Smooth muscle cell (in vitro differentiated cells): ENCODE results near the gene SERPINC1. TPM values are rescaled to one million over a fixed set of nuclear protein-coding genes. Genes with fewer than 3 reads are reported as not detected.
"Not testable (repeated sequence)": the region's sequence is repeated elsewhere in the genome, so short reads cannot be mapped to it uniquely, and the experiment has no call there.

Experiments
- DNase-seq: peaks from one replicate; lab custom pipeline; 2025; ENCODE audit not compliant: unreplicated experiment; lab: John Stamatoyannopoulos, UW
- H2AFZ ChIP-seq: fragments of 200-600 bp; sonication (generic); 2 replicates; pipeline ENCODE4 v1.6.0; 2016; ENCODE audit warnings: antibody characterized with exemption, low read depth, mild to moderate bottlenecking
- H3F3A ChIP-seq: fragments of 200-600 bp; sonication (generic); 2 replicates; pipeline ENCODE4 v1.6.0; 2017; ENCODE audit warnings: antibody characterized with exemption, low read depth
- H3K27ac ChIP-seq: fragments of 200-600 bp; sonication (generic); 2 replicates; pipeline ENCODE4 v1.5.1; 2016; ENCODE audit warnings: low read depth, mild to moderate bottlenecking
- H3K27me3 ChIP-seq: fragments of 200-600 bp; sonication (generic); 2 replicates; pipeline ENCODE4 v1.6.1; 2016; ENCODE audit warnings: low read depth, mild to moderate bottlenecking
- H3K36me3 ChIP-seq: fragments of 200-600 bp; sonication (generic); 2 replicates; pipeline ENCODE4 v1.5.1; 2016; ENCODE audit warnings: low read depth
- H3K4me1 ChIP-seq: fragments of 200-600 bp; sonication (generic); 2 replicates; pipeline ENCODE4 v1.5.1; 2016; ENCODE audit warnings: low read depth
- H3K4me2 ChIP-seq: fragments of 200-600 bp; sonication (generic); 2 replicates; pipeline ENCODE4 v1.6.0; 2016; ENCODE audit warnings: mild to moderate bottlenecking
- H3K4me3 ChIP-seq: fragments of 200-600 bp; sonication (generic); 2 replicates; pipeline ENCODE4 v1.5.1; 2016; ENCODE audit warnings: mild to moderate bottlenecking
- H3K79me2 ChIP-seq: fragments of 200-600 bp; sonication (generic); 2 replicates; pipeline ENCODE4 v1.6.0; 2016; ENCODE audit warnings: low read depth, mild to moderate bottlenecking
- H3K9ac ChIP-seq: fragments of 200-600 bp; sonication (generic); 2 replicates; pipeline ENCODE4 v1.6.0; 2016; ENCODE audit warnings: low read depth
- H3K9me3 ChIP-seq: fragments of 200-600 bp; sonication (generic); replicated peaks from 2 replicates; pipeline ENCODE4 v1.5.1; 2016; ENCODE audit warnings: low read depth
- H4K20me1 ChIP-seq: fragments of 200-600 bp; sonication (generic); 2 replicates; pipeline ENCODE4 v1.6.0; 2016; ENCODE audit warnings: low read depth
- CTCF ChIP-seq: fragments of 200-600 bp; sonication (generic); IDR thresholded peaks from 2 replicates; pipeline ENCODE4 v1.5.1; 2017; ENCODE audit warnings: borderline replicate concordance, mild to moderate bottlenecking, antibody characterized with exemption; ENCODE audit not compliant: insufficient read depth, poor library complexity, severe bottlenecking
- WGBS: methylation state at CpG from one replicate; pipeline ENCODE4 v1.1.7; 2016; ENCODE audit warnings: low lambda C conversion rate; 5-methylcytosine and 5-hydroxymethylcytosine counted together
- polyA plus RNA-seq: library from polyadenylated mRNA; unstranded; fragments of >200 nt; fragmentation: Nextera tagmentation; extraction: Ambion mirVana; gene quantifications from 2 replicates; pipeline ENCODE4 v1.2.1, GENCODE V29; 2016
- total RNA-seq: library from RNA; depleted of rRNA; stranded (reverse); fragments of >200 nt; gene quantifications from 2 replicates; pipeline ENCODE4 v1.2.3, GENCODE V29; 2014

The SERPINC1 gene
- total and polyA plus RNA-seq, 2 experiments from 2014 or later: 0.49 to 0.56 TPM

- no peak for TF ChIP-seq CTCF
- H3F3A ChIP-seq: no peaks in the 10 kb centered on the region
- H4K20me1 ChIP-seq: peaks cover 7% of the 10 kb centered on the region
- no peak overlapping the region for H3K4me2 ChIP-seq
- no peak for DNase-seq
- H3K9me3 ChIP-seq: no peaks in the 10 kb centered on the region
- H3K4me3 ChIP-seq: no peak overlapping the region
- H2AFZ ChIP-seq: no peak overlapping the region
- H3K79me2 ChIP-seq: no peaks in the 10 kb centered on the region
- H3K27me3 ChIP-seq: no peaks in the 10 kb centered on the region
- H3K9ac ChIP-seq: no peak overlapping the region
- H3K36me3 ChIP-seq: peaks cover 9% of the 10 kb centered on the region
- no peaks in the 10 kb centered on the region for H3K4me1 ChIP-seq
- no peak overlapping the region for H3K27ac ChIP-seq
Measured at GRCh38 chr1:173888749-173889148, 28.4 kb downstream of the SERPINC1 start.

- Histone ChIP-seq H3K9me3 (no peaks in the 10 kb centered on the region), H3K79me2 (no peaks in the 10 kb centered on the region), H3K4me2 (no peak overlapping the region), H2AFZ (no peak overlapping the region), H3K4me1 (no peaks in the 10 kb centered on the region), H4K20me1 (peaks cover 7% of the 10 kb centered on the region), H3K9ac (no peak overlapping the region), H3K27me3 (no peaks in the 10 kb centered on the region), H3K27ac (no peak overlapping the region), H3F3A (no peaks in the 10 kb centered on the region), H3K36me3 (peaks cover 9% of the 10 kb centered on the region), H3K4me3 (no peak overlapping the region)
- 99% methylated on average over 2 of the region's 2 CpGs for WGBS
- no peak for DNase-seq
- TF ChIP-seq CTCF: no peak
Measured at GRCh38 chr1:173887627-173888026, 29.5 kb downstream of the SERPINC1 start.

GRCh38 chr1:173886746-173887611 lies 30.1 kb downstream of the SERPINC1 start:
- H2AFZ ChIP-seq: no peak overlapping the region
- H3F3A ChIP-seq: no peaks in the 10 kb centered on the region
- WGBS: 95% methylated on average over 4 of the region's 4 CpGs
- no peaks in the 10 kb centered on the region for H3K9me3 ChIP-seq
- H3K27me3 ChIP-seq: no peaks in the 10 kb centered on the region
- H4K20me1 ChIP-seq: peaks cover 7% of the 10 kb centered on the region
- no peak for DNase-seq
- no peaks in the 10 kb centered on the region for H3K4me1 ChIP-seq
- no peak overlapping the region for H3K9ac ChIP-seq
- H3K27ac ChIP-seq: no peak overlapping the region
- H3K4me2 ChIP-seq: no peak overlapping the region
- H3K4me3 ChIP-seq: no peak overlapping the region
- no peak for TF ChIP-seq CTCF
- no peaks in the 10 kb centered on the region for H3K79me2 ChIP-seq
- peaks cover 9% of the 10 kb centered on the region for H3K36me3 ChIP-seq

- Histone ChIP-seq H3K9me3 (no peaks in the 10 kb centered on the region), H3F3A (no peaks in the 10 kb centered on the region), H3K79me2 (no peaks in the 10 kb centered on the region), H3K27ac (no peak overlapping the region), H3K36me3 (peaks cover 9% of the 10 kb centered on the region), H3K9ac (no peak overlapping the region), H4K20me1 (peaks cover 3% of the 10 kb centered on the region), H2AFZ (no peak overlapping the region), H3K4me1 (no peaks in the 10 kb centered on the region), H3K4me2 (no peak overlapping the region), H3K4me3 (no peak overlapping the region), H3K27me3 (no peaks in the 10 kb centered on the region)
- WGBS: 97% methylated on average over 5 of the region's 5 CpGs
- TF ChIP-seq CTCF: no peak
- no peak for DNase-seq
Measured at GRCh38 chr1:173884701-173885100, 32.4 kb downstream of the SERPINC1 start.

GRCh38 chr1:173881117-173881516 lies 36.0 kb downstream of the SERPINC1 start:
- H2AFZ ChIP-seq, DNase-seq, H3K9ac ChIP-seq, H3K4me2 ChIP-seq, H3K4me3 ChIP-seq, H4K20me1 ChIP-seq, H3K79me2 ChIP-seq, H3K36me3 ChIP-seq, H3K27ac ChIP-seq, H3K27me3 ChIP-seq, H3K4me1 ChIP-seq, H3F3A ChIP-seq, H3K9me3 ChIP-seq: not testable (repeated sequence)
- 96% methylated on average over 4 of the region's 4 CpGs for WGBS
